SK-N-SH treated with all-trans-retinoic acid at 6 μM for 48 hours (cell line): Measurements from ENCODE around the gene RAPGEF1.

Experiments used
- ATAC-seq: fragments of 200-7000 bp; cut with Tn5 transposase; 3 replicates; pipeline ENCODE4 v1.9.1; 2020; ENCODE audit warnings: mild to moderate bottlenecking, moderate library complexity
- ARNTL ChIP-seq: fragments of 450-650 bp; formaldehyde crosslinking; IDR thresholded peaks from 2 replicates; pipeline ENCODE4 v1.5.0; 2020; ENCODE audit warnings: low read depth, mild to moderate bottlenecking, moderate library complexity, borderline replicate concordance
- BACH2 ChIP-seq: fragments of 250-450 bp; sonication (Bioruptor Pico); IDR thresholded peaks from 2 replicates; pipeline ENCODE4 v1.9.0; 2021; ENCODE audit warnings: mild to moderate bottlenecking, borderline replicate concordance
- CREB5 ChIP-seq: fragments of 250-450 bp; sonication (Bioruptor Pico); IDR thresholded peaks from 2 replicates; pipeline ENCODE4 v1.5.1; 2020; ENCODE audit warnings: low read depth, mild to moderate bottlenecking, moderate library complexity
- CSDC2 ChIP-seq: fragments of 250-450 bp; sonication (Bioruptor Pico); IDR thresholded peaks from 2 replicates; pipeline ENCODE4 v1.5.0; 2020; ENCODE audit warnings: mild to moderate bottlenecking, moderate library complexity
- CSRNP3 ChIP-seq: fragments of 250-450 bp; sonication (Bioruptor Pico); IDR thresholded peaks from 2 replicates; pipeline ENCODE4 v1.5.1; 2021; ENCODE audit warnings: mild to moderate bottlenecking, moderate library complexity
- GLIS3 ChIP-seq: fragments of 250-450 bp; sonication (Bioruptor Pico); IDR thresholded peaks from 2 replicates; pipeline ENCODE4 v1.5.0; 2020; ENCODE audit warnings: mild to moderate bottlenecking, moderate library complexity
- OSR1 ChIP-seq: fragments of 250-450 bp; sonication (Bioruptor Pico); IDR thresholded peaks from 2 replicates; pipeline ENCODE4 v1.8.0; 2022; ENCODE audit warnings: moderate library complexity, mild to moderate bottlenecking, inconsistent platforms
- PATZ1 ChIP-seq: fragments of 250-450 bp; sonication (Bioruptor Pico); IDR thresholded peaks from 2 replicates; pipeline ENCODE4 v1.8.0; 2020; ENCODE audit warnings: mild to moderate bottlenecking, moderate library complexity, borderline replicate concordance
- POU6F1 ChIP-seq: fragments of 250-450 bp; sonication (Bioruptor Pico); IDR thresholded peaks from 2 replicates; pipeline ENCODE4 v1.8.0; 2021; ENCODE audit warnings: low read depth, mild to moderate bottlenecking, moderate library complexity, borderline replicate concordance
- RARB ChIP-seq: fragments of 250-450 bp; sonication (Bioruptor Pico); IDR thresholded peaks from 2 replicates; pipeline ENCODE4 v1.8.0; 2021; ENCODE audit warnings: mild to moderate bottlenecking, moderate library complexity
- SNAI2 ChIP-seq: fragments of 250-450 bp; sonication (Bioruptor Pico); IDR thresholded peaks from 2 replicates; pipeline ENCODE4 v1.5.0; 2020; ENCODE audit warnings: mild to moderate bottlenecking, moderate library complexity
- TCF4 ChIP-seq: fragments of 250-450 bp; sonication (Bioruptor Pico); IDR thresholded peaks from 2 replicates; pipeline ENCODE4 v1.8.0; 2021; ENCODE audit warnings: mild to moderate bottlenecking, moderate library complexity, borderline replicate concordance
- TOX ChIP-seq: fragments of 250-450 bp; sonication (Bioruptor Pico); IDR thresholded peaks from 2 replicates; pipeline ENCODE4 v1.8.0; 2021; ENCODE audit warnings: mild to moderate bottlenecking, moderate library complexity, borderline replicate concordance
- TSHZ2 ChIP-seq: fragments of 250-450 bp; sonication (Bioruptor Pico); IDR thresholded peaks from 2 replicates; pipeline ENCODE4 v1.5.0; 2020; ENCODE audit warnings: mild to moderate bottlenecking, moderate library complexity
- ZC3H10 ChIP-seq: fragments of 250-450 bp; sonication (Bioruptor Pico); IDR thresholded peaks from 2 replicates; pipeline ENCODE4 v1.5.1; 2021; ENCODE audit warnings: mild to moderate bottlenecking, moderate library complexity
- ZFP3 ChIP-seq: fragments of 250-450 bp; sonication (Bioruptor Pico); IDR thresholded peaks from 2 replicates; pipeline ENCODE4 v1.5.0; 2020; ENCODE audit warnings: mild to moderate bottlenecking, moderate library complexity
- ZFP30 ChIP-seq: fragments of 450-650 bp; formaldehyde crosslinking; IDR thresholded peaks from 2 replicates; pipeline ENCODE4 v1.5.0; 2022; ENCODE audit warnings: mild to moderate bottlenecking, moderate library complexity
- ZNF565 ChIP-seq: fragments of 450-650 bp; formaldehyde crosslinking; conservative IDR thresholded peaks from 2 replicates; pipeline ENCODE4 v1.5.0; 2020; ENCODE audit warnings: low read depth, mild to moderate bottlenecking, moderate library complexity
- ZNF70 ChIP-seq: fragments of 450-650 bp; formaldehyde crosslinking; IDR thresholded peaks from 2 replicates; pipeline ENCODE4 v1.5.0; 2020; ENCODE audit warnings: mild to moderate bottlenecking, moderate library complexity
- ZNF8 ChIP-seq: fragments of 450-650 bp; formaldehyde crosslinking; IDR thresholded peaks from 2 replicates; pipeline ENCODE4 v1.5.0; 2020; ENCODE audit warnings: mild to moderate bottlenecking, moderate library complexity

Gene RAPGEF1

GRCh38 chr9:131724683-131725082, 15.2 kb downstream of the RAPGEF1 start:
- no peak for ATAC-seq
- no peak for TF ChIP-seq ZC3H10
- no peak for TF ChIP-seq BACH2 (CRISPR knock-in tag)
- TF ChIP-seq SNAI2 (CRISPR knock-in tag), result no peak
- no peak for TF ChIP-seq ZNF565 (CRISPR knock-in tag)
- no peak for TF ChIP-seq CSRNP3 (CRISPR knock-in tag)
- no peak for TF ChIP-seq ZNF8 (CRISPR knock-in tag)
- TF ChIP-seq ZNF70 (CRISPR knock-in tag), result no peak
- TF ChIP-seq POU6F1, result no peak
- no peak for TF ChIP-seq PATZ1 (CRISPR knock-in tag)
- TF ChIP-seq GLIS3 (CRISPR knock-in tag), result no peak
- TF ChIP-seq CSDC2, result no peak
- TF ChIP-seq ARNTL (CRISPR knock-in tag), result no peak
- TF ChIP-seq ZFP30 (CRISPR knock-in tag), result no peak
- TF ChIP-seq ZFP3, result no peak
- no peak for TF ChIP-seq OSR1 (CRISPR knock-in tag)
- no peak for TF ChIP-seq TOX
- no peak for TF ChIP-seq TCF4 (CRISPR knock-in tag)

GRCh38 chr9:131723632-131724031, 16.2 kb downstream of the RAPGEF1 start:
- no peak for ATAC-seq
- TF ChIP-seq BACH2 (CRISPR knock-in tag), result no peak

- no peak for TF ChIP-seq RARB (CRISPR knock-in tag)
- TF ChIP-seq TOX, result no peak
- TF ChIP-seq CREB5, result no peak
- TF ChIP-seq TCF4 (CRISPR knock-in tag), result no peak
- no peak for TF ChIP-seq GLIS3 (CRISPR knock-in tag)
- TF ChIP-seq CSDC2, result no peak
- no peak for TF ChIP-seq PATZ1 (CRISPR knock-in tag)
- no peak for TF ChIP-seq ZNF70 (CRISPR knock-in tag)
- no peak for TF ChIP-seq CSRNP3 (CRISPR knock-in tag)
- TF ChIP-seq OSR1 (CRISPR knock-in tag), result no peak
- TF ChIP-seq TSHZ2 (CRISPR knock-in tag), result no peak
- TF ChIP-seq ZC3H10, result no peak
- no peak for TF ChIP-seq ZNF565 (CRISPR knock-in tag)
- ATAC-seq, result no peak
These were observed 17.6 kb downstream of the RAPGEF1 start for GRCh38 chr9:131722255-131722654.
